ENCODE data around the gene TSEN15.

Gene TSEN15

DNA sequence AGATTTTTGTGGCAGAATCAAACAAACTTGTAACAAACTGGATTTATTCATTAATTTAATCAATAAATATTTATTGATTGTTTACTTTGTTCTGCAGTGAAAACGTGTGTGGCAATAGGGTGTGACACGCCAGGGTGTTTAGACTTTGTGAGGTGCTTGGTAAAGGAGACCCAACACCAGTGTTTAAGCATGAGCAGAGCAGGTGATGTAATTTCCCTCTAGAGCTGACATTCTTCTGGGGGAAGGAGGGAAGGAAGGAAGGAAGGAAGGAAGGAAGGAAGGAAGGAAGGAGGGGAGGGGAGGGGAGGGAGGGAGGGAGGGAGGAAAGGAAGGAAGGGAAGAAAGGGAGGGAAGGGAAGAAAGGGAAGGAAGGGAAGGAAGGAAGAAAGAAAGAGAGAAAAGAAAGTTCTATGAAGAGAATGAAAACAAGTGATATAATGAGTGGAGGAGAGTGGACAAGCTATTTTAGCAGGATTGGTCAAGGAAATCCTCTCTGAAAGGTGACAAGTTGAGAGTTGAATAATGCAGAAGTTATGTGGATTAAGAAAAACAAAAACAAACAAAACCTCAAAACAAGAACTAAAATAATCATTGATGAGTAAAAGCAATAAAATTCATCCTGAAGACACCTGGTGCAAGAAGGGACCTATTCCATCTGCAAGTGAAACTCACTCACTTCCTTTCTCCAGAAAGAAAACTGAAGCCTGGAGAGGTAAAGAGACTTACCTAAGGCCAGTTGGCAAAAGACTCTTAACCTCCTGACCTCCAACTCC is 60.8 kb downstream of the TSEN15 start:
- DNase-seq: no peak

DNA sequence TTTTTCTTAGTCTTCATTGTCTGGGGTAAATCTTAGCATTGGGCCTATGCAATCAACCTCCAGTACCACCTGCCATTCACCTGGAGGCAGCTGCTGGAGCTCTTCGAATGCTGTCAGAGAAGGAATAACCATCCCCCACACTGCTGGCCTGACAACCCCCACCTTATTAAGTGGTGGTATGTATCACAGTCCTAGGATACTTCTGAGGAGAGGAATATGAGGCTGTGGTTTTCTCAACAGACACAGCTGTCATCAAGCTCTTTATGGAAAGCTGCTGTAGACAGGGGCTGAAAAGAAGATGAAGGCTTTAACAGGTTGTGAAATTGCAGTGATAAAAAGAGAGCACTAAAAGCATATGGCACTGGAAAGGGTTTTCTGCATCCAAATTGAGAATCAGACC is 61.7 kb downstream of the TSEN15 start:
- DNase-seq: no peak

DNA sequence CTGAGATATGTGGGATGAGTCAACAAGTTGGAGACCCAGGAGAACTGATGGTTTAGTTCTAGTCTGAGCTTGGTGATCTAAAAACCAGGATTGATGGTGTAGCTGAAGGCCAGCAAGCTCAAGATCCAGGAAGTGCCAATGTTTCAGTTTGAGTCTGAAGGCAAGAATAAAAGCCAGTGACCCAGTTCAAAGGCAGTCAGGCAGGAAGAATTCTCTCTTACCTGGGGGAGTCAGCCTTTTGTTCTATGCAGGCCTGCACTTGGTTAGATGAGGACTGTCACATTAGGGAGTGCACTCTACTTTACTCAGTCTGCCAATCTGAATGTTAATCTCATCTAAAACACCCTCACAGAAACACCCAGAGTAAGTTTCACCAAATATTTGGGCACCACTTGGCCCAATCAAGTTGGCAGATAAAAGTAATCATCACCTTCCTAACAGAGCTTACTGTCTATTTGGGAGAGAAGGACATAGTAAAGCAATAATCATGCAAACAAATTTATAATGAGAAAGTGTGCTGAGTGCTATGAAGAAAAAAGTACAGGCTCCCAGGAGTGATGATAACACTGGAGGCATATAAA is 63.4 kb downstream of the TSEN15 start:
- no peak for DNase-seq

DNA sequence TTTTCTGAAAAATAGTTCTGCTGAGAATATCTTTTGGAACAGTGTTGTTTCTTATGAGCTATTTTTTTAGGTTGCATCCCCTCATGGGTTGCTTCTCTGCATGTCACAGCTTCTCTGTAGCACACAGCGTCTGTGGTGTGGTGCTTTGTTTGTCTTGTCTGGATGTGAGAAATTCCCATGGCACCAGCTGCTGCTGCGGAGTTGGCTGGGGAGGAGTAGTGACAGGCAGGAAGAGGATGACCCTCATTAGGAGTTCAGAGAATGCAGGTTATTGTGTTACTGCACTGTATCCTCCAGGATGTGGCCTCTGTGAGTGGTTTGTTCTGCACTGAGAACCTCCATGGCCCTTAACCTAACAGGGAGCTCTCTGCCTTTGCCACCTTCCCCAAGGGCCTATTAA is 64.8 kb downstream of the TSEN15 start:
- no peak for DNase-seq

DNA sequence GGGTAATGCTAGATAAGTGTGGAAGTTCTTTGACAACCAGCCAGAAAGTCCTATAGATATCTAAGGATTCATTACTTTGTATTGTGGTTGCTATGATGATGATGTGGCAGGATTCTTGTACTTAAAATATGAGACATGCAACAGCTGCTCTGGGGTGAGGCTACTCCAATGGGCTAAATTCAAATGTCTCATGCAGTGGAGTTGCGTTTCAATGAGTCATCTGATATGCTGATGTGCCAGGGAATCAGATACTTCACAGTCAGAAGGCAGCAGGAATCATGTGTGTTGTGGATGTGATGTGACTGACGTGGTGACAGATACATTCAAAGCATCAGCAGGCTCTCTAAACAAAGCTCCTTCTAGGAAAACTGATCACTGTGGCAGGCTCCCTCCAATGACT is 66.5 kb downstream of the TSEN15 start:
- DNase-seq: no peak

Data from activated CD8-positive, alpha-beta memory T cell treated with anti-CD3 and anti-CD28 coated beads, Interleukin-2, amount 50 U/mL, for 4 hours (primary cell).